GM12874 (cell line): ENCODE results near the gene BCAS4.

Experiments
- CTCF ChIP-seq: IDR thresholded peaks from 2 replicates; pipeline ENCODE4 v1.5.1; 2011; ENCODE audit warnings: low read depth, mild to moderate bottlenecking, control low read depth, low read length, moderate library complexity; ENCODE audit not compliant: insufficient read depth

Gene BCAS4

GRCh38 chr20:50915424-50915823, 120.6 kb downstream of the BCAS4 start:
- no peak for TF ChIP-seq CTCF

DNA sequence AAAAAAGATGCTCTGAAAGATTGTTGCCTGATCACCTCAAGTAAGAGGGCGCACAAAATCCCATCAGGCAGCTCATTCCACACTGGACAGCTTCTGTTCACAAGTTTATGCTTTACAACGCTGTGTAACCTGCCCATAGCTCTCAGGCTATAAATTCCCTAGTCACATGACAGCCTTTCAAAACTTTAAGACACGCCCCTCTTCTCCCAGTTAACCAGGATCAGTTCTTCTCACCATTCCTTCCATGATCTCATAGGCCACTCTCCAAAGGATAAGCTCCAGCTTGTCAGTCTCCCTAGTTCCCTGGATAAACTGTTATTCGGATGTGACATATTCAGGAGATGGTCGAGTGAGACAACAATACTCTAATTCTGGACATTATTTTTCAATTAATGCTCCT, 121.4 kb downstream of the BCAS4 start:
- TF ChIP-seq CTCF = no peak

- no peak for TF ChIP-seq CTCF
Observed at GRCh38 chr20:50916934-50917333, 122.1 kb downstream of the BCAS4 start.

- no peak for TF ChIP-seq CTCF
Observed at GRCh38 chr20:50918403-50918802, 123.5 kb downstream of the BCAS4 start.

GRCh38 chr20:50919567-50919966, 124.7 kb downstream of the BCAS4 start:
- no peak for TF ChIP-seq CTCF

GRCh38 chr20:50920997-50921396, 126.1 kb downstream of the BCAS4 start:
- TF ChIP-seq CTCF = no peak

DNA sequence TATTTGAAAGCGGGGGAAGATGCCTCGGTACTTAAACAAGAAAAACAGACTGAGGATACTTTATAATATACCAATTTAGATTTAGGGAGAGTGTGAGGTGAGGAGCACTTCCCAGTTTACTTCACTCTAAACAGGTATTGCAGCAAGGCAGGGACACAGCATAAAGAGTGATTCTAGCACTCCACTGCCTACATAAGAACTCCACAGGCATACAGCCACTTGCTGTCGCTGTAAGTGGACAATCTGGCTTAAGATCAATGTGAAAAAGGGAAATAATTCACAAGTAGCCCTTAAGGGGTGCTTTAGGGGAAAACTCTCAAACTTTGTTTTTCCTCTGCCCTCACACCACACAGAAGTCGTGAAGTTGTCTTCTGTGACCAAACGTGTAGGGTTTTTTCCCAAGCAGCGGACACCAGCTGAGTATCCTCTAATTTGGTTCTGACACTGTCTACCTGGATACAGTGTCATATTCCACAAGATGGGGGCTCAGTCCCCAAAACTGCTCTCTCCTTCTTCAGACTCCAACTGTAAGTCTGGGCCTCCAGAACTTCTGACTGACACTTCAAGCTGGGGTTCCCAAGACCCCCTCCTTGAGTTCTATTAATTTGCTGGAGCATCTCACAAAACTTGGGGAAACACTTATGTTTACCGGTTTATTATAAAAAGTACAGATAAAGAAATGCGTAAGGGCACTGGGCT, 127.1 kb downstream of the BCAS4 start:
- no peak for TF ChIP-seq CTCF
